Spleen (tissue), 11 donors: ENCODE data around the gene SHE. TPM values are rescaled to one million over a fixed set of nuclear protein-coding genes. Genes with fewer than 3 reads are reported as not detected.

Experiments
- DNase-seq: peaks from one replicate; pipeline ENCODE4 v3.0.0-alpha.2; 2020
- H3K27ac ChIP-seq, 8 donors: fragments of 200-600 bp; sonication (generic) in 7 of 8; 1 replicate in 4 of 8; 2 replicates in 4 of 8; pipeline versions ENCODE4 v1.5.0 to v1.8.0; 2016 to 2021; ENCODE audit warnings: inconsistent platforms in 4 of 8, mild to moderate bottlenecking in 4 of 8, moderate library complexity in 1 of 8
- H3K27me3 ChIP-seq, 7 donors: fragments of 200-600 bp; sonication (generic) in 6 of 7; replicated peaks in 1 of 7; 1 replicate in 4 of 7; 2 replicates in 3 of 7; pipeline versions ENCODE4 v1.5.0 to v1.8.0; 2016 to 2021; ENCODE audit warnings: inconsistent platforms in 3 of 7, mild to moderate bottlenecking in 1 of 7
- H3K36me3 ChIP-seq, 6 donors: fragments of 200-600 bp; sonication (generic) in 5 of 6; 1 replicate in 4 of 6; 2 replicates in 2 of 6; pipeline versions ENCODE4 v1.5.0 to v1.8.0; 2016 to 2021; ENCODE audit warnings: inconsistent platforms in 2 of 6
- H3K4me1 ChIP-seq, 6 donors: fragments of 200-600 bp; sonication (generic) in 5 of 6; 1 replicate in 3 of 6; 2 replicates in 3 of 6; pipeline versions ENCODE4 v1.5.0 to v1.8.0; 2016 to 2021; ENCODE audit warnings: inconsistent platforms in 3 of 6
- H3K4me3 ChIP-seq, 8 donors: fragments of 200-600 bp; sonication (generic) in 7 of 8; 1 replicate in 4 of 8; 2 replicates in 4 of 8; pipeline versions ENCODE4 v1.5.0 to v1.8.0; 2016 to 2021; ENCODE audit warnings: inconsistent platforms in 4 of 8, mild to moderate bottlenecking in 4 of 8, moderate library complexity in 2 of 8
- H3K9me3 ChIP-seq, 8 donors: fragments of 200-600 bp; sonication (generic) in 7 of 8; 1 replicate in 4 of 8; 2 replicates in 4 of 8; pipeline versions ENCODE4 v1.5.0 to v1.8.0; 2016 to 2021; ENCODE audit warnings: inconsistent platforms in 4 of 8
- CTCF ChIP-seq, 11 experiments: fragments of 200-600 bp in 7 of 11; fragments of 450-650 bp in 4 of 11; sonication (generic) in 4 of 11; IDR thresholded peaks in 8 of 11; conservative IDR thresholded peaks in 3 of 11; 1 replicate in 7 of 11; 2 replicates in 4 of 11; pipeline versions ENCODE4 v1.4.0 to v1.8.0; 2016 to 2021; ENCODE audit warnings: antibody characterized with exemption in 11 of 11, inconsistent platforms in 4 of 11, mild to moderate bottlenecking in 1 of 11
- POLR2A ChIP-seq, 3 donors: fragments of 450-650 bp; IDR thresholded peaks; one replicate each; pipeline ENCODE4 v1.5.1; 2017; ENCODE audit warnings: antibody characterized with exemption in 3 of 3, mild to moderate bottlenecking in 1 of 3
- POLR2AphosphoS5 ChIP-seq, 3 donors: sonication (generic); formaldehyde crosslinking; IDR thresholded peaks; one replicate each; pipeline ENCODE4 v1.5.1; 2017; ENCODE audit warnings: antibody characterized with exemption in 3 of 3
- WGBS, 5 donors: extraction: QIAGEN DNeasy Blood & Tissue Kit in 3 of 5; methylation state at CpG; one replicate each; pipeline versions ENCODE4 v1.1.5 to v1.1.7; 2013 to 2018; 5-methylcytosine and 5-hydroxymethylcytosine counted together
- intact Hi-C: fragments of 100-400 bp; cut with DNase I; formaldehyde crosslinking; loops from one replicate; pipeline ENCODE4 v1.15.0; 2023; ENCODE audit warnings: low total_unique reads
- polyA plus RNA-seq, 3 donors: library from polyadenylated mRNA; stranded (reverse); fragments of 200-250 nt; gene quantifications; one replicate each; pipeline ENCODE4 v1.2.1, GENCODE V29; 2013
- total RNA-seq, 7 donors: library from RNA; depleted of rRNA in 3 of 7; stranded (reverse); fragments of >200 nt in 3 of 7; fragmentation: NEBNext Ultra II Directional in 4 of 7; extraction: Animal tissue kit (Norgen Biotek cat#: 25700) in 4 of 7; gene quantifications; one replicate each; pipeline versions ENCODE4 v1.1.0 to v1.2.1, GENCODE V29; 2016 to 2021
- donor health status: healthy with polysubstance abuse.
- donor health status: DM: no; HTN: no; CAD: no; lungs with moderate emphysema.
- donor health status: DM: no; HTN: no; CAD: no.
- donor health status: Bipolar disorder and iron deficiency.
- donor health status: healthy.
- donor health status: DM: no; HTN: no; CAD: no.
- donor health status: DM: yes; HTN: yes; CAD: no.

SHE gene
- total and polyA plus RNA-seq, 10 donors: 8.2 to 54.7 (median 32.4) TPM

- no peak overlapping the region for H3K4me3 ChIP-seq
- 87 to 92% (median 91%) methylated on average over 5 of the region's 5 CpGs for WGBS, 5 donors
- no peak for TF ChIP-seq POLR2A (IDR thresholded peaks at IDR 0.05)
- no peak for TF ChIP-seq POLR2AphosphoS5 (IDR thresholded peaks at IDR 0.05)
- TF ChIP-seq CTCF (IDR thresholded peaks at IDR 0.05 in 8 of 11, conservative IDR thresholded peaks at IDR 0.05 in 3 of 11): no peak
- intact Hi-C loops: no loop called here
- no peak for DNase-seq
- peaks cover 0 to 15% (median 0%) of the 10 kb centered on the region in 8 donors for H3K9me3 ChIP-seq
- H3K36me3 ChIP-seq: no peaks in the 10 kb centered on the region
- peaks cover 0 to 40% (median 16%) of the 10 kb centered on the region in 6 donors for H3K4me1 ChIP-seq
- no peak overlapping the region for H3K27ac ChIP-seq
- H3K27me3 ChIP-seq: peaks cover 5 to 69% (median 32%) of the 10 kb centered on the region in 7 donors
Observed at GRCh38 chr1:154503898-154504297, 1.7 kb upstream of the SHE start.

GRCh38 chr1:154502744-154503115 lies 518 bp upstream of the SHE start:
- TF ChIP-seq POLR2A (IDR thresholded peaks at IDR 0.05) (no peak), CTCF (IDR thresholded peaks at IDR 0.05 in 8 of 11, conservative IDR thresholded peaks at IDR 0.05 in 3 of 11) (no peak), POLR2AphosphoS5 (IDR thresholded peaks at IDR 0.05) (peak in 2 of 3 donors; percentile 4 to 56)
- peaks cover 5 to 61% (median 32%) of the 10 kb centered on the region in 7 donors for H3K27me3 ChIP-seq
- H3K36me3 ChIP-seq: peaks cover 0 to 6% (median 0%) of the 10 kb centered on the region in 6 donors
- peak overlapping the region; percentile 16 to 74 (median 52) for H3K4me3 ChIP-seq
- peaks cover 0 to 15% (median 0%) of the 10 kb centered on the region in 8 donors for H3K9me3 ChIP-seq
- WGBS, 5 donors: 18 to 27% (median 20%) methylated on average over 25 to 43 of the region's 43 CpGs
- peaks cover under 1 to 52% (median 21%) of the 10 kb centered on the region in 6 donors for H3K4me1 ChIP-seq
- peak overlapping the region in 7 of 8 donors; percentile 70 to 90 (median 85) for H3K27ac ChIP-seq
- DNase-seq: peak; percentile 74
- intact Hi-C loops: no loop called here

GRCh38 chr1:154501423-154502065 lies 668 bp downstream of the SHE start:
- intact Hi-C loops: no loop called here
- H3K4me1 ChIP-seq: peaks cover 10 to 64% (median 33%) of the 10 kb centered on the region in 6 donors
- H3K27me3 ChIP-seq: peaks cover 5 to 59% (median 32%) of the 10 kb centered on the region in 7 donors
- H3K9me3 ChIP-seq: peaks cover 0 to 15% (median 0%) of the 10 kb centered on the region in 8 donors
- peaks cover 0 to 6% (median 0%) of the 10 kb centered on the region in 6 donors for H3K36me3 ChIP-seq
- peak overlapping the region; percentile 67 to 90 (median 84) for H3K27ac ChIP-seq
- peak; percentile 73 for DNase-seq
- 5 to 27% (median 15%) methylated on average over 5 to 54 of the region's 54 CpGs for WGBS, 5 donors
- H3K4me3 ChIP-seq: peak overlapping the region; percentile 46 to 74 (median 52)
- no peak for TF ChIP-seq POLR2A (IDR thresholded peaks at IDR 0.05)
- peak in 1 of 11 experiments; percentile 9 for TF ChIP-seq CTCF (IDR thresholded peaks at IDR 0.05 in 8 of 11, conservative IDR thresholded peaks at IDR 0.05 in 3 of 11)
- peak in 1 of 3 donors; percentile 19 for TF ChIP-seq POLR2AphosphoS5 (IDR thresholded peaks at IDR 0.05)

- peak overlapping the region; percentile 46 to 74 (median 52) for H3K4me3 ChIP-seq
- no peak for DNase-seq
- 62 to 86% (median 76%) methylated on average over 8 of the region's 8 CpGs for WGBS, 5 donors
- H3K4me1 ChIP-seq: peaks cover 13 to 74% (median 42%) of the 10 kb centered on the region in 6 donors
- H3K9me3 ChIP-seq: peaks cover 0 to 7% (median 0%) of the 10 kb centered on the region in 8 donors
- H3K27ac ChIP-seq: peak overlapping the region in 6 of 8 donors; percentile 3 to 90 (median 86)
- no peak for TF ChIP-seq CTCF (IDR thresholded peaks at IDR 0.05 in 8 of 11, conservative IDR thresholded peaks at IDR 0.05 in 3 of 11)
- TF ChIP-seq POLR2AphosphoS5 (IDR thresholded peaks at IDR 0.05): no peak
- TF ChIP-seq POLR2A (IDR thresholded peaks at IDR 0.05): no peak
- peaks cover 0 to 6% (median 0%) of the 10 kb centered on the region in 6 donors for H3K36me3 ChIP-seq
- peaks cover 5 to 59% (median 32%) of the 10 kb centered on the region in 7 donors for H3K27me3 ChIP-seq
- intact Hi-C loops: no loop called here
Observed at GRCh38 chr1:154500533-154500932, 1.7 kb downstream of the SHE start.
